Omental fat pad (tissue), 4 donors: ENCODE data around the gene MPRIP. TPM values are rescaled to one million over a fixed set of nuclear protein-coding genes. Genes with fewer than 3 reads are reported as not detected.

Experiments
- ATAC-seq: fragments of 150-250 bp; one replicate; pipeline ENCODE4 v1.9.1; 2016; ENCODE audit warnings: mild to moderate bottlenecking, moderate library complexity; ENCODE audit not compliant: low FRiP score
- DNase-seq: peaks from one replicate; pipeline ENCODE4 v3.0.0-alpha.2; 2019; ENCODE audit warnings: low spot score
- total RNA-seq, 4 donors: library from RNA; depleted of rRNA; stranded (reverse); fragments of >200 nt; gene quantifications; one replicate each; pipeline ENCODE4 v1.1.0, GENCODE V29; 2016
- TF ChIP-seq, protein P1 (sequence below), 3 donors: fragments of 450-650 bp; IDR thresholded peaks; one replicate each; pipeline ENCODE4 v1.5.1; 2016 to 2017; ENCODE audit warnings: antibody characterized with exemption in 3 of 3, mild to moderate bottlenecking in 3 of 3, moderate library complexity in 2 of 3

The MPRIP gene
- total RNA-seq, 4 donors from 2014 or later: 68.6 to 196 (median 125) TPM

DNA sequence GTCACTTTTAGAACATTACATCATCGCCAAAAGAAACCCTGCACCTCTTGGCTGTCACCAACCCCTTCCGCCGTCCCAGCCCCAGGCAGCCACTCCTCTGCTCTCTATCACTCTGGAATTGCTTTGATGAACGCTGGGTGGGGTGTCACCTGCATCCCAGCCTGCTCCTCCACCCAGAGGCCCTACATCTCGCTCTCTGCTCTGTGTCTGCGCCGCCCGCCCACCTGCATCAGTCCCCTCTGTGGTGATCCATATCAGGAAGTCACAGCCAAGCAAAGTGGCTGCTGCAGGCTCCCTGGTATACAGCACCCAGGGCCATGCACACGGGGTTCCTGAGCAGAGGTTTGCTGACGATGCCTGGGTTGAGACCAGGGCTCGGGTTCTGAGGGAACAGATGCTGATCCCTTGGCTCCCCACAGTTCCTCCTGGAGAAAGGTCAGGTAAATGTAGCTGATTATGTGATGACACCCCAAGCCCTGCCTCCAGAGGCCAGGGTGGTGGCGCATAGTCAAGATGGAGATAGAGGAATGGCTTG, 30.8 kb downstream of the MPRIP start:
- no peak for ATAC-seq
- no peak for DNase-seq
- TF ChIP-seq, protein P1, sequence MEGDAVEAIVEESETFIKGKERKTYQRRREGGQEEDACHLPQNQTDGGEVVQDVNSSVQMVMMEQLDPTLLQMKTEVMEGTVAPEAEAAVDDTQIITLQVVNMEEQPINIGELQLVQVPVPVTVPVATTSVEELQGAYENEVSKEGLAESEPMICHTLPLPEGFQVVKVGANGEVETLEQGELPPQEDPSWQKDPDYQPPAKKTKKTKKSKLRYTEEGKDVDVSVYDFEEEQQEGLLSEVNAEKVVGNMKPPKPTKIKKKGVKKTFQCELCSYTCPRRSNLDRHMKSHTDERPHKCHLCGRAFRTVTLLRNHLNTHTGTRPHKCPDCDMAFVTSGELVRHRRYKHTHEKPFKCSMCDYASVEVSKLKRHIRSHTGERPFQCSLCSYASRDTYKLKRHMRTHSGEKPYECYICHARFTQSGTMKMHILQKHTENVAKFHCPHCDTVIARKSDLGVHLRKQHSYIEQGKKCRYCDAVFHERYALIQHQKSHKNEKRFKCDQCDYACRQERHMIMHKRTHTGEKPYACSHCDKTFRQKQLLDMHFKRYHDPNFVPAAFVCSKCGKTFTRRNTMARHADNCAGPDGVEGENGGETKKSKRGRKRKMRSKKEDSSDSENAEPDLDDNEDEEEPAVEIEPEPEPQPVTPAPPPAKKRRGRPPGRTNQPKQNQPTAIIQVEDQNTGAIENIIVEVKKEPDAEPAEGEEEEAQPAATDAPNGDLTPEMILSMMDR (IDR thresholded peaks at IDR 0.05): no peak

DNA sequence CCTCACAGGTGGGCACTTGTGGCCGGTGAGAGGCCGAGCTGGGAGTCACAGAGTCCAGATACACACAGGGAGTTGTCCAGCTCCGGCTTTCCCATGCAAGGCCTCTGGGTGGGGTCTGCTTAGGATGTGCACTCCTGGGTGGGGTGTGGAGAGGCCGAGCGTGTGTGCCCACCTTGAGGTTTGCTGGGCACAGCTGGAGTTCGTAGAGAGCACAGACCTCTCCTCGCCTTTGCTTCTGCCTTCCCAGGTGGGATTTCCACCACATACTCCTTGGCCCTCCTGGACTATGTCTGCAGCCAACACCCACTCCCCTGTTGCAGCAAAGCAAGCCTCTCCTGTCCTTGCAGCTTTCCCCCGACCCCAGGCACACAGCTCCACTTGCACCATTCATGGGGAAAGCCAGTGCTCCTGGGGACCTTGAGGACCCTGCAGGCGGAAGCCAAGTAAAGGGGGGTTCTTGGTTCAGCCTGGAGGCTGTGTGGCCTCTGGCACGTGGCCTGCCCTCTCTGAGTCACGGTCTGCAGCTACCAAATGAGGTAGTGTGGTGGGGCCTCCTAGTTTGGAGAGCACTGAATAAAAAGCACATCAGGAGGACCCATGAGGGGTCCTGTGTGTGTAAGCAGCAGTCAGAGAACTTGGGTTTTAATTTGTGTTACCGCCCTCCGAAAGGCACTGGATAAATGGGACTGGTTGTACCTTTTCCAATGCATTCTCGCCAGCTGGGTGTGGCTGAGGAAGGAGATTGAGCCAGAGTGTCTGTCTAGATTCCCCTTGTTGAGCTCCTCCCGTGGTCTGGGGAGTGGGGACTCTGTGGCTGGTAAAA, 31.5 kb downstream of the MPRIP start:
- TF ChIP-seq, protein P1 (IDR thresholded peaks at IDR 0.05): no peak
- ATAC-seq (no peak), DNase-seq (no peak)

DNA sequence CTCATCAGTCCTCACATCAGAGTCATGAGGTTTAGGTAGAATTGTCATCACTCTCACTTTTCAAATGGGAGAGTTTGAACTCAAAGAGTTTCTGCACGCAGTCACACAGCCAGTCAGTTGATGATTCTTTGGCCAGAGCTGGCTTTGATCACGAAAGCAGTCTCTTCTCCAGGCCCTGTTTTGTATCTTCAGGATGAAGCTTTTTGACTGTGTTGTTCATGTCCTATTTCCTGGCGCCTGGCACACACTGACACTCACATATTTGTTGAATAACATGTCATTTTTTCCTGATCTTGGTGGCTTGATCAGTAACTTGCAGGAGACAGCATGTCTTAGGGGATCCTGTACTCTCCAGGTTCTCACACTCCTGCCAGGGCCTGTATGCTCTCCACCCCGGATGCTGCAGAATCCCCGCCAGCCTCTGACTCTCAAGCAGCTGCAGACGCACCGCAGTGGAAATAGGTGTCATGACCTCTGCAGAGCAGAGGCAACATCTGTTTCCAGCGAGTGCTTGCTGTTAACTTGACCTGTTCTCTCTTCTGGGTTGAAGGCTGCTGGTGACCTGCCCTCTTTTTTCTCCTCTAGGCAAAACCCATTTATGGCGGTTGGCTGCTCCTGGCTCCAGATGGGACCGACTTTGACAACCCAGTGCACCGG, 33.0 kb downstream of the MPRIP start:
- TF ChIP-seq, protein P1 (IDR thresholded peaks at IDR 0.05): no peak
- DNase-seq: no peak
- ATAC-seq: no peak

DNA sequence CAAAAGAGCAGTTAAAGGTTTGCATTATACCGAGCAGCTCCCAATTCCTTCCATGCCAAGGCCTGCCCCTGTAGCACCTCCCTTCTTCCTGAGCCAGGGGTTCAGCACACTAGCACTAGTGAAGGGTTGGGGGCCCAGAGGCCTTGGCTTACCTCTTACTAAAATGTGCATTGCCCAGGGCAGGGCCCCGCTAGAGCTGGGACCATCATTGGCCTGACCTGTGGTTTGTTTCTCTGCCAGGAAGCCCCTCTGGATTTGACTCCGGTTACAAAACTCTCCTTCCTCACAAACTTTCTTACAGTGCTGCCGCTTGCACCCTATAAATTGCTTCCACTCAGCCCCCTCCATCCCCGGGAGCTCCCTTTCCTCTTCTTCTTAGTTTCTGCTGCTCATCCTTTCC, 33.8 kb downstream of the MPRIP start:
- TF ChIP-seq, protein P1 (IDR thresholded peaks at IDR 0.05): no peak
- no peak for ATAC-seq
- no peak for DNase-seq

DNA sequence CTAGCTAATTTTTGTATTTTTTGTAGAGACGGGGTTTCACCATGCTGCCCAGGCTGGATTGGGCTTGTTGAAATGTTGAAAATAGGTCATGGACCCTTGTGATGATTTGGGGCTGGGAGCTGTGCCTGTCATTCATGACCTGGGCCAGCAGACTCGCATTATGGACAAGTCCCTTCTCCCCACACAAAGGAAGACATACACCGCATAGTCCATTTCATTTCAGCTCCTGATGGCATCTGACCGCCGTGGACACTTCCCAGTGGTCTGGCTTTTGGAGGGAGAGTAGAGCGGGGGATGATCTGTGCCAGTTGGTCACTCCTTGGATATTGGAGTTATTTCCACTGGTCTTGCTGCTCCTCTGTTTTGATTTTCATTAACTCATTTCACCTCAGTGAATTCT, 34.8 kb downstream of the MPRIP start:
- no peak for DNase-seq
- ATAC-seq: no peak
- TF ChIP-seq, protein P1 (IDR thresholded peaks at IDR 0.05): no peak

DNA sequence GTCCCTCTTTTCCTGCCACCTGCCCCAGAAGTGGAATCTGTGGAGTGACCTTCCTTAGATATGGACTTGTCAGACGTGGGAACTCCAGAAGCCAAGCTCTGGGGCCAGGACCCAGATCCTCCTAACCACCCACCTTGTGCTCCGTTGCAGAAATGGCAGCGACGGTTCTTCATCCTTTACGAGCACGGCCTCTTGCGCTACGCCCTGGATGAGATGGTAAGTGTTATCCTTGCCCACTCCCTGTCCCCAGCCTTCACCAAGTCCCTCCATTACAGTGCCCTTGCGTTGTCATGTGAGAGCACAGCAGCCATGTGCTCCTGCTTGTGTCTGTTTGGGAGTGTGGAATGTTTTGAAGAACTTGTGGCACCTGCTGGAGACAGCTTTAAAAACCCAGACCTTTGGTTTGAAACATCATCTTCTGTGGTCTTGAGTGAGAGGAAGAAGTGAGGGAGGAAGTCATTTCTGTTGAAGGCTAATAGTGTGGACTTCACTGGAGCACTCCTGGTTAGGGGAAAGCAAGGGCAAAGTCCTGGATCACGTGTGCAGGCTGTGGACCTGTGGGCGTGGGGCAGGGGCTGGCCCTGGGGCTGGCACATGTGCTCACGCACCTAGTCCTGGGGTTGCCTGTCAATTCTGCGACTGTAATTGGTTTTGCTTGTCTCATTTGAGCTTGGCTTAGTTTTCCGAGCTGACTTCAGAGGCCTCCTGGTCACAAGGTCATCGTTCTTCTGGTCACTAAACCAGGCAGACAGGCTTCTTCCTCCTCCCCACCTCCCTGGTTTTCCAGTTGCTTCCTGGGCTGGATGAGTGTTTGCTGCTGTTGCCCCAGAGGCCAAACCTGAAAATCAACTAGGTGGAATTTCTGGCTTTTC, 35.8 kb downstream of the MPRIP start:
- DNase-seq (no peak), ATAC-seq (no peak)
- TF ChIP-seq, protein P1 (IDR thresholded peaks at IDR 0.05): no peak
